ENCODE results near the gene ATG2B.
"Not testable (repeated sequence)": the region's sequence is repeated elsewhere in the genome, so short reads cannot be mapped to it uniquely, and the experiment has no call there.

The ATG2B gene

DNA sequence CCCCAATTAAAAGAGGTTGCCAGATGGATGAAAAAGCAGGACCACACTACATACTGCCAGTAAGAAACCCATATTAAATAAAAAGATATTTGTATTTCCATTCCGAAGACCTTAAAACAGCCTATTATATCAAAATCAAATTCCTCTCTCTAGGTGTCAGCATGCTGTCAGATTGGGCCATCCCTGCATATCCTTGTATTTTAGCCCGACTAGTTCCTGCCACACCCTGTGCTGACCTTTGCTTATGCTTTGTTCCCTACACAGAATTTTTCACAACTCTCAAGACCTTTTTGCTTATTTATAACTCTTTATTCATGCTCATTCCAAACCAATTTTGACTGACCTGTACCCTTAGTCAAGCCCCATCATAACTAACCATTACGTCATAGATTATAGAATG, 13.0 kb upstream of the ATG2B start:
- no peak for DNase-seq

DNA sequence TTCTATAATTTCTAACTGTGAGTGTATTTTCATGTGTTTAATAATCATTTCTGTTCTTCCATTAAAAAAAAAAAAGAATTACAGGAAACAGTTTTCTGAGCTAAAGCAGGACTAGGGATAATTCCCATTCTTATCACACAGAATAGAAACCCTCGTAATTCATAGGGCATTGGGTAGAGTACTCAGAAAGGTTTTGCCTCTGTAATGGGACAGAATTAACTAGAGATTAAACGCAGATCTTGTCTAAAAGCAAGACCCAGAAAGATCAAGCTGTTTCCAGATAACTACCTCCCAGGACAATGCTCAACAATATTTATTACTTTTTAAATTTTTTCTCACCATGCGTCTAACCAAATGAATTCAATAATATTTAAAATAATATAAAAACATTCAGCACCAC, 10.4 kb upstream of the ATG2B start:
- no peak for DNase-seq

DNA sequence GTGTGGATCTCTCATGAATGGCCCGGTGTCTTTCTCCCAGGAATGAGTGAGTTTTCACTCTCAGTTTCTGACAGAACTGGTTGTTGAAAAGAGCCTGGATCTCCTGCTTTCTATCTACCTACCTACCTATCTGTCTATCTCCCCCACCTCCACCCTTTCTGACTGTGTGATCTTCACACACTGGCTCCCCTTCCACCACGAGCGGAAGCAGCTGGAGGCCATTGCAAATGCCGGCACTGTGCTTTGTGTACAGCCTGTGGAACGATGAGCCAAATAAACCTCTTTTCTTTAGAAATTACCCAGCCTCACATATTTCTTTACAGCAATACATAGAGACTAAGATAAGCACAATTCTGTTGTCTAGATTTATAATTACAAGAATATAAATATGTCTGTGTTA, 7.4 kb upstream of the ATG2B start:
- no peak for DNase-seq

DNA sequence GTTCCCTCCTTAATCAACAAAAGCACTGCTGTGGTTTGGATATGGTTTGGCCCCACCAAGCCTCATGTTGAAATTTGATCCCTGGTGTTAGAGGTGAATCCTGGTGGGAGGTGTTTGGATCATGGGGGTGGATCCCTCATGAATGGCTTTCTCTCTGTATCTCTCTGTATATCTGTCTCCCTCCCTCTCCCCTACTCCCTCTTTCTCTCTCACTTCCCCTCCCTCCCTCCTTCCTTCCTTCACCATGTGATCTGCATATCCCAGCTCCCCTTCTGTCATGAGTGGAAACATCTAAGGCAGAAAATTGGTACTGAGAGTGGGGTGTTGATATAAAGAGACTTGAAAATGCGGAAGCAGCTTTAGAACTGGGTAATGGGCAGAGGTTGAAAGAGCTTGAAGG, 5.4 kb upstream of the ATG2B start:
- DNase-seq = no peak

DNA sequence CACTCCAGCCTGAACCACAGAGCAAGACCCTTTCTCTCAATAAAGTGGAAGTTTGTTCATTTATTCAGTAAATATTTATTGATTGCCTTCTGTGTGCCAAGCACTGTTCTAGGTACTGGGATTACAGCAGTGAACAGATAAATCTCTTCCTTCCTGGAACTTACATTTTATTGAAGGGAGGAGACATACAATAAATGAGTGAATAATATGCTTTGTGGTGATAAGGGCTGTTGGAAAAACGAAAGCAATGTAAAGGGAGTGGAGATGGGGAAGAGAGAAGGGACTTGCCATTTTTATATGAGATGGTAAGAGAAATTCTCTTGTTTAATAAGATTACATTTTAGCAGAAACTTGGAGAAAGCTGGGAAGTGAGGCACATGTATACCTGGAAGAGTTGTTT, 1.8 kb upstream of the ATG2B start:
- DNase-seq = no peak

- DNase-seq = peak; percentile 57
Measured at GRCh38 chr14:96363751-96364336, 703 bp upstream of the ATG2B start.

DNA sequence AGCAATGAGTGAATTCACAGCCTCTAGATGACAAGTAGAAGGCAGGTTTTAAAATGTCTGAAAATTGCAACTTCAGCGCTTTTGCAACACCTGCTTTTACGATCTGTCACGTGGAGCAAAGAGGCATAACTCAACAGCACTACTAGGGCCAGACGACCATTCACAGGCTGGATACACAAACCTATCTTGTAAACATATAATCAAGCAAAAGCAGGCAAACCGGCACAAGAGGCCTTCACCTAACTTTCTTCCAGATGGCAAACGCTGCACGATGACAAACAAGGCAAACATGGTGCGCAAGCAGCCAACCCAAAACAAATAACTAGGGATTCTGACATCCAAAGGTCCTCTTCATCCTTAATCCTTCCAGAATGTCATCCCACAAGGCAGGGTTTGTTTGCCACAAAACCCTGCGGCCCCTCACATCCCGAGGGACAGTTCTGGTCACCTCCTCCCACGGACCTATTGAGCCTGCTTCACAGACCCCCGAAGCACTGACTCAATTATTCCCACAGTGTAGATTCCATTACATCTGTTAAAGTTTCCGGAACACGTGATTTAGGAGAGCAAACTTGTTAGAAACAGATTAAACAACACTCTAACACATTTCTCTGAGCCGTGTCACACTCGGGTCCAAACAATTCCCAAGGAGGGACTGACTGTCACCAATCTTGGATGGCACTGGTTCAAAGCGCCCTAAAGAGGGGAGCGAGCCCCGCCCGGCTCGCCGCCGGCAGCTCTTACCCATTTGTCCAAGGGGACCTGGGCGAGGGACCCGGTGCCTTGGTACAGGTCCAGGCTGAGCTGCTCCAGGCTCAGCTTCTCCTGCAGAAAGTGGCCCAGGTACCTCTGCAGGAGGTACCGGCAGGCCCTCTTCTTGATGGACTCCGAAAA, 823 bp downstream of the ATG2B start:
- DNase-seq = peak; percentile 50

GRCh38 chr14:96359959-96360358, 3.2 kb downstream of the ATG2B start:
- no peak for DNase-seq

- DNase-seq = no peak
Measured at GRCh38 chr14:96357216-96357615, 5.9 kb downstream of the ATG2B start.

GRCh38 chr14:96354246-96354645, 8.9 kb downstream of the ATG2B start:
- DNase-seq = no peak

DNA sequence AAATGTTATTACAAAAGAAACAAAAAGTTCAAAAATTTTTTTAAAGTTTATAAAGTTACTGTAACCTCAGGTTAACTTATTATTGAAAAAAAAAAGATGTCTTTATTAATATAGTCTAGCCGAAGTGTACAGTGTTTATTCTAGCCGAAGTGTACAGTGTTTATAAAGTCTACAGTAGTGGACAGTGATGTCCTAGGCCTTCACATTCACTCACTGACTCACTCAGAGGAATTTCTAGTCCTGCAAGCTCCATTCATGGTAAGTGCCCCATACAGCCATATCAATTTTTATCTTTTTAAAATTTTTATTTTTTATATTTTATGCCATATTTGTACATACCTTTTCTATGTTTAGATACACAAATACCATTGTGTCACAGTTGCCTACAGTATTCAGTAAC, 10.4 kb downstream of the ATG2B start:
- DNase-seq = no peak

- DNase-seq = no peak
Measured at GRCh38 chr14:96351986-96352385, 11.2 kb downstream of the ATG2B start.

DNA sequence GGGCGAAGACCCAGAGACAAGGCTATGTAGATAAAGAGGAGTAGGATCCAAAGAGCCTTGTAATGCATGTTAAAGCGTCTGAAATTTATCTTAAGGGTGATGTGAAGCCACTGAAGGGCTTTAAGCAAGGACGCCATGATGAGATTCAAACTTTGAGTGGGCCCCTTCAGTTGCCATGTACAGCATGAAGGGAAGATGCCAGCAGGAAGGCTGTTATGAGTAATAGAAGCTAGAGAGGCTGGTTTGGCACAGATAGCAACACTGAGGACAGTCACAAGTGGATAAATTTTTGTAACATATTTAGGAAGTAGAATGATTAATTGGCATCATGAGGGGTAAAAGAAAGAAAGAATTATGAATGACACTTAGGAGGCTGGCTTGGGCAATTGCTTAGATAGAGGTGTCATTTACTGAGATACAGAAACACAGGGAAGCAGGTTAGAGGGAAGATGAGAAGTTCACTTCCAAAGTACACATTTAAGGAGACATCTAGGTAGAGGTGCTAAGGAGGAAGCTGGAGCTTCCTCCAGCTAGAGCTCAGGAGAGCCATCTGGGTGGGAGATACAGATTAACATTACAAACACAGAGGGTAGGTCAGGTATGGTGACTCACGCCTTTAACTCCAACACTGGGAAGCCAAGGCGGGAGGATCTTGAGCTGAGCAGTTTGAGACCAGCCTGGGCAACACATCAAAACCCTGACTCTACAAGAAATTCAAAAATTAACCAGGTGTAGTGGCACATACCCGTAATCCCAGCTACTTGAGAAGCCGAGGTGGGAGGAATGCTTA, 13.7 kb downstream of the ATG2B start:
- no peak for DNase-seq

DNA sequence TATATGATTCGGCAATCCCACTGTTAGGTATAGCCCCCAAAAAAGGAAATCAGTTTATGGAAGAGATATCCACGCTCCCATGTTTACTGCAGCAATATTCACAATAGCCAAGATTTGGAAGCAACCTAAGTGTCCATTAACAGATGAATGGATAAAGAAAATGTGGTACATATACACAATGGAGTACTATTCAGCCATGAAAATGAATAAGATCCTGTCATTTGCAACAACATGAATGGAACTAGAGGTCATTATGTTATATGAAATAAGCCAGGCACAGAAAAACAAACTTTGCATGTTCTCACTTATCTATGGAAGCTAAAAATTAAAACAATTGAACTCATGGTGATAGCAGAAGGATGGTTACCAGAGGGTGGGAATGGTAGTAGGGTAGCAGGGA, 15.2 kb downstream of the ATG2B start:
- DNase-seq = not testable (repeated sequence)

DNA sequence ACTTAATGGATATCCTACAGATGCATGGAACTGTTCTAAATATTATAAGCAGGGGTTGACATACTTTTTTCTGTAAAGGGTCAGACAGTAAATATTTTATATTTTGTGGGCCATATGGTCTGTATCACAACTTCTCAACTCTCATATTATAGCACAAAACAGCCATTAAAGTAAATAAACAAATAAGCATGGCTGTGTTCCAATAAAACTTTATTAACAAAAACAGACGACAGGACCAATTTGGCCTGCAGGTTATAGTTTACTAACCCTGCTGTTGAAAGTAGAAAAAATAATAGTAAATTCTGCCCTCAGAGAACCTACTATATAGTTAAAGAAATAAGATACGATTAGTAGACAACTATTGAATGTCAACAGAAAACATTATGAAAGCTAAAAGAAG, 17.5 kb downstream of the ATG2B start:
- DNase-seq = no peak

GRCh38 chr14:96341323-96341722, 21.8 kb downstream of the ATG2B start:
- no peak for DNase-seq

- DNase-seq = no peak
Measured at GRCh38 chr14:96338551-96338950, 24.6 kb downstream of the ATG2B start.

DNA sequence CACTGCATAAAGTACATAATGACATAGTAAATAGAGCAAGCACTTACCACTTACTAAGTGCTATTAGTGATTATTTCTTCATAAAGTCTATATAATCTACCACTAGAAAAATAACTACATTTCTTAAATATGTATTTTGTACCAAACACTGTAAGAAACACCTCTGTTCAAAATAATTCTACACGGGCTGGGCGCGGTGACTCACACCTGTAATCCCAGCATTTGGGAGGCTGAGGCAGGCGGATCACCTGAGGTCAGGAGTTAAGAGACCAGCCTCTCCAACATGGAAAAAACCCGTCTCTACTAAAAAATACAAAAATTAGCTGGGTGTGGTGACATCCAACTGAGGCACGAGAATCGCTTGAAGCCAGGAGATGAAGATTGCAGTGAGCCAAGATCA, 38.9 kb downstream of the ATG2B start:
- no peak for DNase-seq

DNA sequence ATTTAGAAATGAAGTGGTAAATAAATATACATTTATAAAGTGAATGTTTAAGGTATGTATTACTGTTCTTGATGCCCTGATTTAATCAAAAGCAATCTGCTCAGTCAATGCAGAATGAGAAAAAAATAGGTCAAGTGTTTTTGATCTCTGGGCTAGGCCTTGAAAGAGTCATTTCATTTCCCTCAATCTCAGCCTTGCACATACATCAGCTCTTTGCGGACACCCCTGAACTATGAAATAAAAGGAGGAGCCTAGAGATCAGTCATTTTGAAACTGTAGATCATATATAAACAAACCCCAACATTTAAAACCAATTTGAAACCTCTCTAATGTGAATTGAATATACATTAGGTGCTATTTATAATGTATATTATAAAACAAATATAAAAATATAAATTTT, 42.5 kb downstream of the ATG2B start:
- no peak for DNase-seq

DNA sequence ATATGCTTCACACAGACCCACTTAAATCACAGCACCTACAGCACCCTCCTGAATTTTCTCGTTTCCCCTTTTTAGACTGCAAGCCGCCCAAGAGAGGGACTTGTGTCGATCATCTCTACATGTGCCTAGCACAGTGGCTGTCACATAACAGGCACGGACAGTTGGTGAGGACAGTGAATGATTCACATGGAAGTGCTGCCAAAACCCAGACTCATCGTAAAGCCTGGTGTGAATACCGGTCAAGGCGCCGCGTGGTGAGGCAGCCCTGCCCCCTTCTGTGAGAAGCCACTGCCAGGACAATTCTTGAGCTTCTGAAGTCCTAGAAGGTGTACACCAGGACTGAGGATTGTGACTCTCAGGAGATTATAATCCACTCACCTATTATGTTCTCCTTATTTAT, 44.3 kb downstream of the ATG2B start:
- DNase-seq = no peak

- no peak for DNase-seq
Measured at GRCh38 chr14:96316087-96316486, 47.1 kb downstream of the ATG2B start.

- DNase-seq = no peak
Measured at GRCh38 chr14:96310906-96311305, 52.2 kb downstream of the ATG2B start.

- no peak for DNase-seq
Measured at GRCh38 chr14:96309896-96310330, 53.2 kb downstream of the ATG2B start.
